OCI-LY1 (cell line): ENCODE data around the gene TRIP6.

Experiments used
- H2AFZ ChIP-seq: fragments of 200-600 bp; sonication (generic), shearing (Covaris generic); 2 replicates; pipeline ENCODE4 v1.6.0; 2014; ENCODE audit warnings: antibody characterized with exemption, mild to moderate bottlenecking, low read length
- H3F3A ChIP-seq: fragments of 200-600 bp; sonication (generic), shearing (Covaris generic); 2 replicates; pipeline ENCODE4 v1.6.0; 2014; ENCODE audit warnings: mild to moderate bottlenecking, antibody characterized with exemption, low read length, moderate library complexity; ENCODE audit not compliant: insufficient read depth
- H3K27ac ChIP-seq: fragments of 200-600 bp; sonication (generic); 2 replicates; pipeline ENCODE4 v1.5.1; 2014; ENCODE audit warnings: low read length, mixed run types, mild to moderate bottlenecking, low read depth; ENCODE audit not compliant: poor library complexity, severe bottlenecking
- H3K27me3 ChIP-seq: fragments of 200-600 bp; sonication (generic); 2 replicates; pipeline ENCODE4 v1.6.0; 2014; ENCODE audit warnings: antibody characterized with exemption, mild to moderate bottlenecking, low read length, moderate library complexity; ENCODE audit not compliant: insufficient read depth
- H3K36me3 ChIP-seq: fragments of 200-600 bp; sonication (generic); 2 replicates; pipeline ENCODE4 v1.6.1; 2014; ENCODE audit warnings: mild to moderate bottlenecking, antibody characterized with exemption, low read length, moderate library complexity, mixed read lengths; ENCODE audit not compliant: insufficient read depth
- H3K4me1 ChIP-seq: fragments of 200-600 bp; sonication (generic); 2 replicates; pipeline ENCODE4 v1.5.1; 2014; ENCODE audit warnings: mild to moderate bottlenecking, low read length, moderate library complexity; ENCODE audit not compliant: insufficient read depth, severe bottlenecking
- H3K4me2 ChIP-seq: fragments of 200-600 bp; sonication (generic), shearing (Covaris generic); 2 replicates; pipeline ENCODE4 v1.6.1; 2014; ENCODE audit warnings: low read length
- H3K4me3 ChIP-seq: fragments of 200-600 bp; sonication (generic); 2 replicates; pipeline ENCODE4 v1.5.1; 2014; ENCODE audit warnings: low read length, low read depth, mild to moderate bottlenecking, mixed read lengths; ENCODE audit not compliant: poor library complexity, severe bottlenecking
- H3K79me2 ChIP-seq: fragments of 200-600 bp; shearing (Covaris generic); 2 replicates; pipeline ENCODE4 v1.6.1; 2016; ENCODE audit warnings: mixed run types, low read length, mixed read lengths; ENCODE audit not compliant: insufficient read depth
- H3K9ac ChIP-seq: fragments of 200-600 bp; sonication (generic), shearing (Covaris generic); 2 replicates; pipeline ENCODE4 v1.6.1; 2014; ENCODE audit warnings: mild to moderate bottlenecking, low read length, mixed read lengths
- H3K9me2 ChIP-seq: fragments of 200-600 bp; sonication (generic), shearing (Covaris generic); 2 replicates; pipeline ENCODE4 v1.6.1; 2014; ENCODE audit warnings: low read depth, mild to moderate bottlenecking, low read length, mixed read lengths
- H3K9me3 ChIP-seq: fragments of 200-600 bp; shearing (Covaris generic); 2 replicates; pipeline ENCODE4 v1.6.1; 2014; ENCODE audit warnings: low read length, mixed read lengths
- H4K20me1 ChIP-seq: fragments of 200-600 bp; sonication (generic), shearing (Covaris generic); 2 replicates; pipeline ENCODE4 v1.6.0; 2016; ENCODE audit warnings: mild to moderate bottlenecking, low read length; ENCODE audit not compliant: insufficient read depth
- CTCF ChIP-seq: fragments of 200-600 bp; sonication (generic), shearing (Covaris generic); IDR thresholded peaks from 2 replicates; pipeline ENCODE4 v1.5.1; 2017; ENCODE audit warnings: mild to moderate bottlenecking, antibody characterized with exemption, low read length, moderate library complexity, mixed read lengths
- EZH2 ChIP-seq: fragments of 200-600 bp; sonication (generic), shearing (Covaris generic); IDR thresholded peaks from 2 replicates; pipeline ENCODE4 v1.8.0; 2017; ENCODE audit warnings: borderline replicate concordance, mixed run types, mild to moderate bottlenecking, antibody characterized with exemption, low read length, moderate library complexity, mixed read lengths

Gene TRIP6

GRCh38 chr7:100855515-100855914 lies 11.7 kb upstream of the TRIP6 start:
- Histone ChIP-seq H3K79me2 (no peaks in the 10 kb centered on the region), H3K9ac (no peak overlapping the region), H3K27ac (no peak overlapping the region), H4K20me1 (no peaks in the 10 kb centered on the region), H2AFZ (no peak overlapping the region), H3K27me3 (no peaks in the 10 kb centered on the region), H3F3A (no peaks in the 10 kb centered on the region), H3K9me2 (no peaks in the 10 kb centered on the region), H3K4me1 (peaks cover 12% of the 10 kb centered on the region), H3K9me3 (no peaks in the 10 kb centered on the region), H3K4me3 (no peak overlapping the region), H3K4me2 (no peak overlapping the region), H3K36me3 (peaks cover 7% of the 10 kb centered on the region)
- TF ChIP-seq EZH2: no peak
- TF ChIP-seq CTCF: no peak

- Histone ChIP-seq H3K79me2 (no peaks in the 10 kb centered on the region), H3K27ac (no peak overlapping the region), H2AFZ (no peak overlapping the region), H3K27me3 (no peaks in the 10 kb centered on the region), H3K9me3 (no peaks in the 10 kb centered on the region), H3K4me3 (no peak overlapping the region), H3F3A (no peaks in the 10 kb centered on the region), H4K20me1 (no peaks in the 10 kb centered on the region), H3K9me2 (no peaks in the 10 kb centered on the region), H3K4me1 (peaks cover 19% of the 10 kb centered on the region), H3K9ac (no peak overlapping the region), H3K4me2 (no peak overlapping the region), H3K36me3 (peaks cover 16% of the 10 kb centered on the region)
- TF ChIP-seq EZH2: no peak
- TF ChIP-seq CTCF: no peak
Observed at GRCh38 chr7:100856871-100857282, 10.3 kb upstream of the TRIP6 start.

GRCh38 chr7:100859856-100860255 lies 7.3 kb upstream of the TRIP6 start:
- no peak overlapping the region for H2AFZ ChIP-seq
- peaks cover 16% of the 10 kb centered on the region for H3K36me3 ChIP-seq
- H4K20me1 ChIP-seq: no peaks in the 10 kb centered on the region
- no peak overlapping the region for H3K4me3 ChIP-seq
- H3K9me2 ChIP-seq: no peaks in the 10 kb centered on the region
- no peaks in the 10 kb centered on the region for H3F3A ChIP-seq
- no peak overlapping the region for H3K9ac ChIP-seq
- no peak overlapping the region for H3K4me2 ChIP-seq
- no peak for TF ChIP-seq CTCF
- TF ChIP-seq EZH2: no peak
- H3K9me3 ChIP-seq: no peaks in the 10 kb centered on the region
- no peaks in the 10 kb centered on the region for H3K27me3 ChIP-seq
- H3K79me2 ChIP-seq: no peaks in the 10 kb centered on the region
- no peak overlapping the region for H3K27ac ChIP-seq
- H3K4me1 ChIP-seq: peaks cover 11% of the 10 kb centered on the region
